HEK293 (cell line): ENCODE measurements around the gene MELTF.

ENCODE experiments used
- CTCF ChIA-PET: fragments of 350-600 bp; formaldehyde crosslinking; extraction: SDS; loops from one replicate; lab custom pipeline; 2021; ENCODE audit warnings: antibody characterized with exemption; lab: Yijun Ruan, JAX
- POLR2A ChIA-PET: fragments of 300-600 bp; formaldehyde crosslinking; extraction: SDS; loops from one replicate; lab custom pipeline; 2020; ENCODE audit warnings: antibody characterized with exemption, inconsistent platforms; lab: Yijun Ruan, JAX
- H3K27ac ChIP-seq: fragments of 200-500 bp; sonication (Bioruptor generic); 2 replicates; pipeline ENCODE4 v1.5.1; 2014; ENCODE audit warnings: low read depth, low read length, control low read depth, inconsistent platforms; ENCODE audit errors: extremely low read depth
- H3K36me3 ChIP-seq, 2 experiments: fragments of 200-500 bp in 1 of 2; sonication (Bioruptor generic) in 1 of 2; 1 replicate in 1 of 2; 2 replicates in 1 of 2; pipeline ENCODE4 v1.5.1; 2014 to 2017; ENCODE audit warnings: inconsistent platforms in 2 of 2, low read length in 2 of 2; ENCODE audit not compliant: control insufficient read depth in 2 of 2, insufficient read depth in 1 of 2
- H3K4me1 ChIP-seq: fragments of 200-500 bp; sonication (Bioruptor generic); 2 replicates; pipeline ENCODE4 v1.5.1; 2014; ENCODE audit warnings: mild to moderate bottlenecking, low read length, inconsistent platforms; ENCODE audit not compliant: control insufficient read depth, insufficient read depth
- H3K4me3 ChIP-seq: 2 replicates; pipeline ENCODE4 v1.5.1; 2011; ENCODE audit warnings: low read depth, mild to moderate bottlenecking, control low read depth, low read length, moderate library complexity
- H3K9me3 ChIP-seq: fragments of 200-500 bp; sonication (Bioruptor generic); 2 replicates; pipeline ENCODE4 v1.5.1; 2014; ENCODE audit warnings: low read depth, low read length, inconsistent platforms; ENCODE audit not compliant: control insufficient read depth, insufficient read depth
- KLF1 ChIP-seq: fragments of 450-650 bp; formaldehyde crosslinking; IDR thresholded peaks from 2 replicates; pipeline ENCODE4 v1.5.1; 2016; ENCODE audit warnings: missing biosample characterization, missing genetic modification characterization
- KLF17 ChIP-seq: fragments of 450-650 bp; formaldehyde crosslinking; IDR thresholded peaks from 2 replicates; pipeline ENCODE4 v1.5.1; 2016; ENCODE audit warnings: missing biosample characterization, missing genetic modification characterization
- KLF7 ChIP-seq: fragments of 450-650 bp; formaldehyde crosslinking; IDR thresholded peaks from 2 replicates; pipeline ENCODE4 v1.5.1; 2016; ENCODE audit warnings: missing biosample characterization, missing genetic modification characterization, borderline replicate concordance
- PRDM1 ChIP-seq: fragments of 450-650 bp; formaldehyde crosslinking; IDR thresholded peaks from 2 replicates; pipeline ENCODE4; 2016; ENCODE audit warnings: missing biosample characterization, missing genetic modification characterization
- REST ChIP-seq: fragments of 450-650 bp; formaldehyde crosslinking; IDR thresholded peaks from 2 replicates; pipeline ENCODE4 v1.5.1; 2016; ENCODE audit warnings: missing biosample characterization, missing genetic modification characterization
- SCRT2 ChIP-seq: fragments of 450-650 bp; formaldehyde crosslinking; IDR thresholded peaks from 2 replicates; pipeline ENCODE4 v1.5.1; 2016; ENCODE audit warnings: missing biosample characterization, missing genetic modification characterization
- TSHZ1 ChIP-seq: fragments of 450-650 bp; formaldehyde crosslinking; IDR thresholded peaks from 2 replicates; pipeline ENCODE4 v1.5.1; 2016; ENCODE audit warnings: missing biosample characterization, missing genetic modification characterization, borderline replicate concordance
- ZFP37 ChIP-seq: fragments of 450-650 bp; formaldehyde crosslinking; IDR thresholded peaks from 2 replicates; pipeline ENCODE4 v1.5.1; 2016; ENCODE audit warnings: missing biosample characterization, missing genetic modification characterization
- ZNF19 ChIP-seq: fragments of 450-650 bp; formaldehyde crosslinking; IDR thresholded peaks from 2 replicates; pipeline ENCODE4; 2016; ENCODE audit warnings: missing biosample characterization, missing genetic modification characterization, low read depth
- ZNF670 ChIP-seq: fragments of 450-650 bp; formaldehyde crosslinking; IDR thresholded peaks from 2 replicates; pipeline ENCODE4 v1.5.1; 2016; ENCODE audit warnings: missing biosample characterization, missing genetic modification characterization, low read depth
- ZNF677 ChIP-seq: fragments of 450-650 bp; IDR thresholded peaks from 2 replicates; pipeline ENCODE4 v1.5.0; 2018; ENCODE audit warnings: missing biosample characterization, mild to moderate bottlenecking, missing genetic modification characterization, moderate library complexity
- ZNF704 ChIP-seq: fragments of 450-650 bp; formaldehyde crosslinking; IDR thresholded peaks from 2 replicates; pipeline ENCODE4 v1.5.1; 2016; ENCODE audit warnings: missing biosample characterization, missing genetic modification characterization

MELTF gene

GRCh38 chr3:197031315-197032285, 2.0 kb upstream of the MELTF start (continued):
- TF ChIP-seq REST (tag by site-specific recombination): no peak
- 0 out of 2 replicates have a peak, but pooled peaks have one; percentile 37 for TF ChIP-seq TSHZ1 (tag by site-specific recombination)
- no peak for TF ChIP-seq ZNF670 (tag by site-specific recombination)

GRCh38 chr3:197030379-197031314, 1.0 kb upstream of the MELTF start:
- no peak overlapping the region for H3K27ac ChIP-seq
- no peak overlapping the region for H3K4me3 ChIP-seq
- peaks cover 0 to 12% of the 10 kb centered on the region in 2 experiments; a peak in 1 of 3 replicates for H3K36me3 ChIP-seq
- TF ChIP-seq SCRT2 (tag by site-specific recombination) (no peak), PRDM1 (tag by site-specific recombination) (peak; percentile 56; the same call in 1 of the 2 replicates), KLF7 (tag by site-specific recombination) (no peak), ZNF704 (tag by site-specific recombination) (no peak)
- TF ChIP-seq, all 188 proteins: peak for 1
- no peaks in the 10 kb centered on the region for H3K9me3 ChIP-seq
- CTCF ChIA-PET: interaction anchor here (0.6 to 2.9 kb wide), 12 partner anchors 9 to 508 kb away, joined by 3 to 9 read pairs (median 3); no protein-coding TSS in a partner anchor
- H3K4me1 ChIP-seq: no peaks in the 10 kb centered on the region
- POLR2A ChIA-PET: no interaction called here

GRCh38 chr3:197028728-197029510, 698 bp downstream of the MELTF start:
- Histone ChIP-seq H3K4me3 (peak overlapping the region; percentile 53), H3K27ac (peak overlapping the region; percentile 70; the same call in 1 of the 2 replicates), H3K9me3 (no peaks in the 10 kb centered on the region), H3K4me1 (no peaks in the 10 kb centered on the region), H3K36me3 (peaks cover 0 to 28% of the 10 kb centered on the region in 2 experiments; a peak in 1 of 3 replicates)
- POLR2A ChIA-PET: interaction anchor here (0.8 kb wide), 1 partner anchor 88 kb away, joined by 4 read pairs; no protein-coding TSS in a partner anchor
- CTCF ChIA-PET: interaction anchor here (0.7 to 2.9 kb wide), 14 partner anchors 10 to 423 kb away, joined by 3 to 9 read pairs (median 4); no protein-coding TSS in a partner anchor
- TF ChIP-seq REST (tag by site-specific recombination): no peak
- peak; percentile 55; the same call in 1 of the 2 replicates for TF ChIP-seq KLF1 (tag by site-specific recombination)
- no peak for TF ChIP-seq ZFP37
- no peak for TF ChIP-seq ZNF19 (tag by site-specific recombination)
- no peak for TF ChIP-seq ZNF677 (tag by site-specific recombination)
- TF ChIP-seq KLF17 (tag by site-specific recombination): 0 out of 2 replicates have a peak, but pooled peaks have one; percentile 29
